Fibroblast of the aortic adventitia (primary cell): ENCODE results near the gene STYXL2. TPM values are rescaled to one million over a fixed set of nuclear protein-coding genes. Genes with fewer than 3 reads are reported as not detected.

Experiments used
- DNase-seq: peaks from one replicate; pipeline ENCODE4 v3.0.0-alpha.2; 2010; ENCODE audit warnings: low read depth
- H3K4me3 ChIP-seq: 2 replicates; pipeline ENCODE4 v1.5.1; 2011; ENCODE audit warnings: low read depth, mild to moderate bottlenecking, control low read depth, low read length, moderate library complexity
- total RNA-seq: library from RNA; depleted of rRNA; stranded (reverse); fragments of >200 nt; gene quantifications from 2 replicates; pipeline ENCODE4 v1.2.3, GENCODE V29; 2012; ENCODE audit warnings: low replicate concordance
- TF ChIP-seq, protein P1 (sequence below): IDR thresholded peaks from 2 replicates; pipeline ENCODE4 v1.5.1; 2011; ENCODE audit warnings: mild to moderate bottlenecking, low read length, control low read depth, inconsistent platforms; ENCODE audit not compliant: insufficient read depth

The STYXL2 gene
- total RNA-seq, 1 donor = not detected

DNA sequence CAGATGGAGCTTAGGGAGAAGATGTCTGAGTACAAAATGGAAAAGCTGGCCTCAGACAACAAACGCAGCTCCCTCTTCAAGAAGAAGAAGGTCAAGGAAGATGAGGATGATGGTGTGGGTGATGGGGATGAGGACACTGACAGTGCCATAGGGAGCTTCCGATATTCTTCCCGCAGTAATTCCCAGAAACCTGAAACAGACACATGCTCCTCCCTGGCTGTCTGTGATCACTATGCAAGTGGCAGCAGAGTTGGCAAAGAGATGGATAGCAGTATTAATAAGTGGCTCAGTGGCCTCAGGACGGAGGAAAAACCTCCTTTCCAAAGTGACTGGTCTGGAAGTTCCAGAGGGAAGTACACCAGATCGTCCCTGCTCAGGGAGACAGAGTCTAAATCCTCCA is 33.8 kb downstream of the STYXL2 start:
- TF ChIP-seq, protein P1, sequence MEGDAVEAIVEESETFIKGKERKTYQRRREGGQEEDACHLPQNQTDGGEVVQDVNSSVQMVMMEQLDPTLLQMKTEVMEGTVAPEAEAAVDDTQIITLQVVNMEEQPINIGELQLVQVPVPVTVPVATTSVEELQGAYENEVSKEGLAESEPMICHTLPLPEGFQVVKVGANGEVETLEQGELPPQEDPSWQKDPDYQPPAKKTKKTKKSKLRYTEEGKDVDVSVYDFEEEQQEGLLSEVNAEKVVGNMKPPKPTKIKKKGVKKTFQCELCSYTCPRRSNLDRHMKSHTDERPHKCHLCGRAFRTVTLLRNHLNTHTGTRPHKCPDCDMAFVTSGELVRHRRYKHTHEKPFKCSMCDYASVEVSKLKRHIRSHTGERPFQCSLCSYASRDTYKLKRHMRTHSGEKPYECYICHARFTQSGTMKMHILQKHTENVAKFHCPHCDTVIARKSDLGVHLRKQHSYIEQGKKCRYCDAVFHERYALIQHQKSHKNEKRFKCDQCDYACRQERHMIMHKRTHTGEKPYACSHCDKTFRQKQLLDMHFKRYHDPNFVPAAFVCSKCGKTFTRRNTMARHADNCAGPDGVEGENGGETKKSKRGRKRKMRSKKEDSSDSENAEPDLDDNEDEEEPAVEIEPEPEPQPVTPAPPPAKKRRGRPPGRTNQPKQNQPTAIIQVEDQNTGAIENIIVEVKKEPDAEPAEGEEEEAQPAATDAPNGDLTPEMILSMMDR = no peak
- H3K4me3 ChIP-seq = no peak overlapping the region

DNA sequence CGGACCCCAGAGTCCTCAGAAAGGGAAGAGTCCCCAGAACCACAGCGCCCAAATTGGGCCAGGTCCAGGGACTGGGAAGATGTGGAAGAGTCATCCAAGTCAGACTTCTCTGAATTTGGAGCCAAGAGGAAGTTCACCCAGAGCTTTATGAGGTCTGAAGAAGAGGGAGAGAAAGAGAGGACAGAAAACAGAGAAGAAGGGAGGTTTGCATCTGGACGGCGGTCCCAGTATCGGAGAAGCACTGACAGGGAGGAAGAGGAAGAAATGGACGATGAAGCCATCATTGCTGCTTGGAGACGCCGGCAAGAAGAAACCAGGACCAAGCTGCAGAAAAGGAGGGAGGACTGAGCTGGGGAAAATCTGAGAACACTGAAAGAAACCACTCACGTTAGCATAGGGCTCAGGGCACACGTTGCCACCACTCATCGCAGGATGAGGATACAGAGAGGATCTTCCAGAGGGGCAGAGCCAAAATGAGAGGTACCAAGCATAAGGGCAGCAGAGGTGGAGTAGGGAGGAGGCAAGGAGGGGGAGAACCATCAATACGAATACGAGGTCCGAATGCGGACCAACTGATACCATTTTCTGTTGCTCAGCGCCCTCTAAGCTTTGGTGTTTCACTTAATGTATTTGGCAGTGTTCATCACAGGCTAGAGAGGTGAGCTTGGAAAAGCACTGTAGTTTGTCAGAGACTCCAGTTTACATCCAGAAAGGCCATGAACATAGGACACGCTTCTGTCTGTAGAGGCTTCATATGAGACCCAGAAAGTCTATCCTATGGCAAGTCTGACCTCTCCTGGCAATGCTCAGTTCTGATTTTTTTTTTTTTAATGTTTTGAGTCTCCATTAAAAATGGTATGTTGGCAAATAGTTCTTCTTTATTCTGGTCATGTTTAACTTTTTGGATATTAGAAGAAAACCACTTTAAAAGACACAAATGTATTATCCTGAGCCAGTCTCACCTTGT is 34.7 kb downstream of the STYXL2 start:
- no peak for DNase-seq
- TF ChIP-seq, protein P1 = no peak
- H3K4me3 ChIP-seq = no peak overlapping the region

More for the DNA sequence above, 33.8 kb downstream of the STYXL2 start:
- no peak for DNase-seq

DNA sequence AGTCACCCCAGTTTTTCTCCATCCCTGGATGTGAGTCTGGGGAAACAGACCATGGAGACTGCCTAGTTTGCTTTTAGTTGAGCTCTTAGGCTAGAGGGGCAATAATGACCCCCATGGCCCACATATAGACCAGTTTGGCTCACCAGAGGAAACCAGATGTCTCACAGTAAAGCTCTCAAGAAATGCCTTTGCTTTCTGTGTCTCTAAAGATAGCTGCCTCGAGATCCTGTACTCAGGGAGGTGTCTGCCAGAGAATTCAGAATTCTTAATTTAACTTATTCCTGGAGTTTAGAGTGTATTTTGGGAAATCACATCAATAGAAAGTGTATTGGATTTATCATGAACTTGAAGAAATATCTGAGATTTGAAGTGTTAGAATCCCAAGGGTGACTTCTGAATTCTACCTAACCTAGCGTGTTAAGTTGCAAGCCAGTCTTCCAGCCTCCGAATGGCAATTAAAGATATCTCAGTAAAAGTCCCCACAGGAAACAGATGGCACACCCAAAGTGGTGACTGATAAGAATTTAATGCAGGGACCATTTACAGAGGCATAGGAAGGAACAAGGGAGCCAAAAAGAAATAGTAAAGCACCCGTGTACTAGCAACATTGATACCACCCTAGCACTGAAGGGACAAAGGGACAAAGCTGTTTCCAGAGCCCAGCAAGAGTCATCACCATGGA is 37.1 kb downstream of the STYXL2 start:
- no peak overlapping the region for H3K4me3 ChIP-seq
- DNase-seq = no peak
- TF ChIP-seq, protein P1 = no peak

DNA sequence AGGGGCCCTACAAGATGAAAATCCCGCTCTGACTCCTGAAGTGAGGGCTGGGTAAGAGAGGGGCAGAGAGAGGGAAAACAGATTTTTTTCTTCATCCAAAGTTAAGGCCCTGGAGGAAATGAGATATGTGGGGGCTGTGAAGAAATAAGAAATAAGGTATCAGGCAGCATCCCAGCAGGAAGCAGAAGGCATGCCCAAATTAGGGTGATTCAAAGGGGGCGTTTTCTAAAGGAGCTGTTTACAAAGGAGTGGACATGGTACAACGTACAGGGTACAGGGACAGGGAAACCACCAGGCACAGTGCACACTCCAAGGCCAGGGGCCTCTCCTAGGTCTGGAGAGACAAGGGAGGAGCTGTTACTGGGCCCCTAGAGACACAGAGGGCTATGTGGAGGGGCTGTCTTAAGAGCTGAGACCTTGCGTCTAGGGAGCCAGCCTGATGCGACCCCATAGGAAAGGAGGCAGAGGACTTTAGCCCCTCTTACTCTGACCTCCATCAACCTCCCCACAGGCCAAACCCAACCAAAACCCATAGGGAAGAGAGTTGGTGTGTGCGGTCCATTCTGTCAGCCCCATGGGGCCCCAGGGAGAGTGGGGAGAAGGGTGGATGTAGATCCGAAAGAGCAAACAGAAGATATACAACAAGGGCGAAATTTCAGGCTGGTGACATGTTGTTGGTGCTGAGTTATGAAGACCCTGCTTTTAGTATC is 38.6 kb downstream of the STYXL2 start:
- DNase-seq = no peak
- TF ChIP-seq, protein P1 = no peak
- no peak overlapping the region for H3K4me3 ChIP-seq

DNA sequence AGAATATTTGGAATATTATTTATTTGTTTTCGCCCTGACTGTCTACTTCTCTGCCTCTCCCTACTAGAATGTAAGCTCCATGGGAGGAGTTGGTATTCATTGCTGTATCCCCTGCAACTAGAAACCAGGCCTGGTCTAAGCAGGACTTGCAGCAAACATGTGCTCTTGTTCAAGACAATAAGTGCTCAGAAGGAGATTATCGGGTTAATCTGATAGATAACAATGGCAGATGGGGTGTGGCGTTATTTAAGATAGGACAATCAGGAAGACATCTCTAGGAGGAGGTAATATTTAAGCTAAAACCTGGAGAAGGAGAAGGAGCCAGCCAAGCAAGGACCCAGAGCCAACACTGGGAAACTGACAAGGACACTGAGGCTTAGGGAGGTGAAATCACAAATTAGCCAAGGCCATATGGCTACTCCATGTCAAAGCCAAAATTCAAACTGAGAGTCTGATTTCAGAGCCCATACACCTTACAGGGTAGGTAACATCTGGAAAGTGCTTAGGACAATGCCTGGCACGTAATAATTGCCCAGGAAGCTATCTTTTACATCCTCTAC is 41.5 kb downstream of the STYXL2 start:
- TF ChIP-seq, protein P1 = no peak
- DNase-seq = no peak
- H3K4me3 ChIP-seq = no peak overlapping the region

DNA sequence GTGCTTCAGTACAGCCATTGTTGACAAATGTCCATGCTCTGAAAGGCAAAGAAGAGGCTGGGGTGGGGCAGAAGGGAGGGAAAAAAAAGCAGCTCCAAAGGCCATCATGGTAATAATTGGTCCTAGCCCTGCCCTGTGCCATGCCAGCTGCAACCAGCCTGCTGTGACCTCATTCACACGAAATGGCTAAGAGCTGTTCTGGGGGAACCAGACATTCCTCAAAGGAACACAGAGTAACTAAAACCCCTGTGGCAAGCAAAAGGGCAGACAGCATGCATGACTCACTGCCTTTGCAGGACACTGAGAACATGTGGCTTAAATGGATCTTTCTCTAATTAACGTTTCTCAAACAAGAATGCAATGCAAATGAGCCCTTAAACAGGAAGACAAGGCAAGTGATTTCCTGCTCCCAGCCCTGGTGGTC is 42.3 kb downstream of the STYXL2 start:
- TF ChIP-seq, protein P1 = no peak
- no peak for DNase-seq
- H3K4me3 ChIP-seq = no peak overlapping the region
